ENCODE data around the gene BICD1.

The BICD1 gene

GRCh38 chr12:32102234-32102633, 4.4 kb upstream of the BICD1 start:
- peak; percentile 28 for DNase-seq (ENCODE audit: low read depth)

- no peak for DNase-seq (ENCODE audit: low read depth)
These were observed 1.9 kb upstream of the BICD1 start for GRCh38 chr12:32104572-32105355.

- no peak for DNase-seq (ENCODE audit: low read depth)
These were observed 596 bp upstream of the BICD1 start for GRCh38 chr12:32105986-32106516.

- peak; percentile 83 for DNase-seq (ENCODE audit: low read depth)
These were observed 966 bp downstream of the BICD1 start for GRCh38 chr12:32107359-32108267.

GRCh38 chr12:32108787-32109186, 2.1 kb downstream of the BICD1 start:
- DNase-seq (ENCODE audit: low read depth) = no peak

GRCh38 chr12:32110417-32110816, 3.8 kb downstream of the BICD1 start:
- no peak for DNase-seq (ENCODE audit: low read depth)

- DNase-seq (ENCODE audit: low read depth) = no peak
These were observed 4.3 kb downstream of the BICD1 start for GRCh38 chr12:32110942-32111341.

GRCh38 chr12:32115404-32116104, 8.9 kb downstream of the BICD1 start:
- DNase-seq (ENCODE audit: low read depth) = peak; percentile 100

- DNase-seq (ENCODE audit: low read depth) = peak; percentile 66
These were observed 10.2 kb downstream of the BICD1 start for GRCh38 chr12:32116897-32117296.

GRCh38 chr12:32117316-32117715, 10.7 kb downstream of the BICD1 start:
- DNase-seq (ENCODE audit: low read depth) = no peak

- no peak for DNase-seq (ENCODE audit: low read depth)
These were observed 12.2 kb downstream of the BICD1 start for GRCh38 chr12:32118806-32119205.

GRCh38 chr12:32120419-32120818, 13.8 kb downstream of the BICD1 start:
- peak; percentile 56 for DNase-seq (ENCODE audit: low read depth)

GRCh38 chr12:32124637-32125036, 18.0 kb downstream of the BICD1 start:
- no peak for DNase-seq (ENCODE audit: low read depth)

- peak; percentile 66 for DNase-seq (ENCODE audit: low read depth)
These were observed 18.9 kb downstream of the BICD1 start for GRCh38 chr12:32125455-32126084.

GRCh38 chr12:32126720-32127119, 20.1 kb downstream of the BICD1 start:
- DNase-seq (ENCODE audit: low read depth) = peak; percentile 90

- DNase-seq (ENCODE audit: low read depth) = no peak
These were observed 25.0 kb downstream of the BICD1 start for GRCh38 chr12:32131666-32132065.

- DNase-seq (ENCODE audit: low read depth) = peak; percentile 72
These were observed 27.6 kb downstream of the BICD1 start for GRCh38 chr12:32134101-32134888.

- DNase-seq (ENCODE audit: low read depth) = no peak
These were observed 29.3 kb downstream of the BICD1 start for GRCh38 chr12:32135967-32136366.

- DNase-seq (ENCODE audit: low read depth) = no peak
These were observed 29.8 kb downstream of the BICD1 start for GRCh38 chr12:32136404-32136803.

GRCh38 chr12:32139064-32139421, 32.4 kb downstream of the BICD1 start:
- peak; percentile 63 for DNase-seq (ENCODE audit: low read depth)

GRCh38 chr12:32140877-32141276, 34.2 kb downstream of the BICD1 start:
- no peak for DNase-seq (ENCODE audit: low read depth)
